B cell (primary cell): ENCODE data around the gene PNPLA1. TPM values are rescaled to one million over a fixed set of nuclear protein-coding genes. Genes with fewer than 3 reads are reported as not detected.

Experiments
- ATAC-seq: fragments of 200-7000 bp; cut with Tn5 transposase; one replicate; pipeline ENCODE4 v1.10.0; 2021; ENCODE audit warnings: low read depth, mild to moderate bottlenecking, moderate number of reproducible peaks, moderate library complexity
- CTCF ChIA-PET: fragments of 350-600 bp; sonication (Branson Sonifier 250); formaldehyde crosslinking; loops from one replicate; lab custom pipeline; 2021; ENCODE audit warnings: antibody characterized with exemption, inconsistent platforms; lab: Charles Lee
- POLR2A ChIA-PET: fragments of 350-600 bp; sonication (Branson Sonifier 250); formaldehyde crosslinking; loops from one replicate; lab custom pipeline; 2021; ENCODE audit warnings: antibody characterized with exemption; lab: Charles Lee
- DNase-seq: peaks from one replicate; pipeline ENCODE4 v3.0.0; 2013
- H2AFZ ChIP-seq: 2 replicates; pipeline ENCODE4 v1.6.1; 2012; ENCODE audit warnings: mild to moderate bottlenecking, low read depth, low read length; ENCODE audit not compliant: insufficient read depth, poor library complexity, severe bottlenecking
- H3K27ac ChIP-seq, 2 donors: 1 replicate in 1 of 2; 2 replicates in 1 of 2; pipeline ENCODE4 v1.5.1; 2012 to 2013; ENCODE audit warnings: low read length in 2 of 2, mild to moderate bottlenecking in 2 of 2, moderate library complexity in 1 of 2
- H3K27me3 ChIP-seq, 4 experiments: fragments of 200-600 bp in 1 of 4; sonication (generic) in 1 of 4; replicated peaks in 1 of 4; 1 replicate in 2 of 4; 2 replicates in 2 of 4; pipeline versions ENCODE4 v1.6.1 to v1.7.0; 2013 to 2016; ENCODE audit warnings: low read length in 3 of 4, mild to moderate bottlenecking in 2 of 4, mixed read lengths in 1 of 4, moderate library complexity in 1 of 4; ENCODE audit not compliant: insufficient read depth in 4 of 4, control insufficient read depth in 3 of 4; ENCODE audit errors: control extremely low read depth in 1 of 4
- H3K36me3 ChIP-seq, 2 experiments: replicated peaks in 1 of 2; 1 replicate in 1 of 2; 2 replicates in 1 of 2; pipeline versions ENCODE4 v1.6.1 to v1.7.1; 2013; ENCODE audit warnings: low read length in 1 of 2; ENCODE audit not compliant: insufficient read depth in 2 of 2, control insufficient read depth in 1 of 2; ENCODE audit errors: control extremely low read depth in 1 of 2, extremely low read depth in 1 of 2
- H3K4me1 ChIP-seq, 2 donors: fragments of 200-600 bp in 1 of 2; sonication (generic) in 1 of 2; 1 replicate in 1 of 2; 2 replicates in 1 of 2; pipeline versions ENCODE4 v1.5.1 to v1.6.1; 2013 to 2017; ENCODE audit warnings: low read length in 2 of 2; ENCODE audit not compliant: control insufficient read depth in 2 of 2, insufficient read depth in 2 of 2
- H3K4me2 ChIP-seq: replicated peaks from 2 replicates; pipeline ENCODE3; 2012; ENCODE audit warnings: mild to moderate bottlenecking, low read depth, low read length; ENCODE audit not compliant: poor library complexity, severe bottlenecking
- H3K4me3 ChIP-seq, 5 experiments: fragments of 200-600 bp in 1 of 5; sonication (generic) in 1 of 5; 1 replicate in 3 of 5; 2 replicates in 2 of 5; pipeline versions ENCODE4 v1.5.1 to v1.7.0; 2011 to 2016; ENCODE audit warnings: low read length in 4 of 5, mild to moderate bottlenecking in 4 of 5, low read depth in 2 of 5, control low read depth in 1 of 5, moderate library complexity in 1 of 5; ENCODE audit not compliant: insufficient read depth in 1 of 5; ENCODE audit errors: control extremely low read depth in 1 of 5, extremely low read depth in 1 of 5
- H3K79me2 ChIP-seq: fragments of 200-600 bp; sonication (generic); one replicate; pipeline ENCODE4 v1.6.0; 2016; ENCODE audit warnings: low read length; ENCODE audit not compliant: control insufficient read depth, insufficient read depth
- H3K9ac ChIP-seq: fragments of 200-600 bp; sonication (generic); 2 replicates; pipeline ENCODE4 v1.6.1; 2017; ENCODE audit warnings: mild to moderate bottlenecking, low read length, moderate library complexity
- H3K9me3 ChIP-seq, 3 donors: one replicate each; pipeline versions ENCODE4 v1.6.1 to v1.7.1; 2013; ENCODE audit warnings: low read length in 2 of 3; ENCODE audit not compliant: control insufficient read depth in 2 of 3, insufficient read depth in 1 of 3; ENCODE audit errors: control extremely low read depth in 1 of 3
- H4K20me1 ChIP-seq: 2 replicates; pipeline ENCODE4 v1.6.0; 2012; ENCODE audit warnings: mild to moderate bottlenecking, low read length; ENCODE audit not compliant: insufficient read depth, control insufficient read depth, poor library complexity, severe bottlenecking
- H3K27ac Mint-ChIP-seq: one replicate; pipeline ENCODE4 v1.8.0; 2021; ENCODE audit warnings: mixed read lengths
- H3K27me3 Mint-ChIP-seq: one replicate; pipeline ENCODE4 v1.8.0; 2021; ENCODE audit warnings: mixed read lengths
- H3K4me1 Mint-ChIP-seq: one replicate; pipeline ENCODE4 v1.8.0; 2021; ENCODE audit warnings: mixed read lengths
- H3K4me3 Mint-ChIP-seq: one replicate; pipeline ENCODE4 v1.8.0; 2021; ENCODE audit warnings: mixed read lengths
- H3K9me3 Mint-ChIP-seq: one replicate; pipeline ENCODE4 v1.8.0; 2022; ENCODE audit warnings: mixed read lengths; ENCODE audit not compliant: insufficient read depth
- CTCF ChIP-seq: fragments of 200-600 bp; IDR thresholded peaks from one replicate; pipeline ENCODE4 v1.8.0; 2022; ENCODE audit warnings: antibody characterized with exemption, mild to moderate bottlenecking
- EZH2 ChIP-seq: IDR thresholded peaks from 2 replicates; pipeline ENCODE4 v1.6.1; 2012; ENCODE audit warnings: borderline replicate concordance, low read depth, mild to moderate bottlenecking, moderate library complexity, low read length; ENCODE audit not compliant: insufficient read depth, poor library complexity, severe bottlenecking
- WGBS: methylation state at CpG from one replicate; pipeline ENCODE4 v1.1.5; 2013; ENCODE audit warnings: missing lambda C conversion rate; ENCODE audit not compliant: insufficient coverage; 5-methylcytosine and 5-hydroxymethylcytosine counted together
- intact Hi-C: fragments of 100-400 bp; cut with micrococcal nuclease; formaldehyde crosslinking; loops from one replicate; pipeline ENCODE4 v1.10.0; 2022
- polyA plus RNA-seq: library from polyadenylated mRNA; depleted of rRNA; stranded (reverse); fragments of >200 nt; gene quantifications from 2 replicates; pipeline ENCODE4 v1.2.3, GENCODE V29; 2012
- total RNA-seq, 2 donors: library from RNA; stranded (reverse); fragments of 120-200 nt in 1 of 2; gene quantifications; 1 replicate in 1 of 2; 2 replicates in 1 of 2; pipeline versions ENCODE4 v1.2.3 to v1.2.4, GENCODE V29; 2013 to 2022

The PNPLA1 gene
- total and polyA plus RNA-seq, 2 donors (not counting 1 experiment from before 2014, with no cell fraction given): 0.12 TPM; not detected in 1

- Histone ChIP-seq H3K79me2 (no peaks in the 10 kb centered on the region), H3K27me3 (peaks cover 0 to 3% (median 0%) of the 10 kb centered on the region in 4 experiments), H4K20me1 (no peaks in the 10 kb centered on the region), H3K9ac (no peak overlapping the region), H3K9me3 (no peaks in the 10 kb centered on the region), H2AFZ (no peak overlapping the region), H3K36me3 (no peaks in the 10 kb centered on the region), H3K4me1 (no peaks in the 10 kb centered on the region), H3K4me2 (no peak overlapping the region), H3K27ac (no peak overlapping the region), H3K4me3 (no peak overlapping the region)
- Mint-ChIP-seq H3K27me3 (peaks cover 5% of the 10 kb centered on the region), H3K9me3 (no peaks in the 10 kb centered on the region), H3K27ac (no peak overlapping the region), H3K4me3 (no peak overlapping the region), H3K4me1 (peaks cover 2% of the 10 kb centered on the region)
- ChIA-PET POLR2A (no interaction called here), CTCF (interaction anchor here (1.6 kb wide), 1 partner anchor 20 kb away, joined by 4 read pairs; no protein-coding TSS in a partner anchor)
- no peak for ATAC-seq
- 100% methylated on average over 3 of the region's 3 CpGs for WGBS
- no peak for TF ChIP-seq EZH2
- no peak for TF ChIP-seq CTCF
- intact Hi-C loops: no loop called here
- DNase-seq: no peak
These were observed 52.7 kb downstream of the PNPLA1 start for GRCh38 chr6:36322591-36322990.

- Histone ChIP-seq H3K9ac (no peak overlapping the region), H3K27ac (no peak overlapping the region), H4K20me1 (no peaks in the 10 kb centered on the region), H2AFZ (no peak overlapping the region), H3K4me1 (no peaks in the 10 kb centered on the region), H3K27me3 (peaks cover 0 to 3% (median 0%) of the 10 kb centered on the region in 4 experiments), H3K79me2 (no peaks in the 10 kb centered on the region), H3K9me3 (no peaks in the 10 kb centered on the region), H3K4me2 (no peak overlapping the region), H3K36me3 (no peaks in the 10 kb centered on the region), H3K4me3 (no peak overlapping the region)
- Mint-ChIP-seq H3K27me3 (peaks cover 5% of the 10 kb centered on the region), H3K4me1 (peaks cover 2% of the 10 kb centered on the region), H3K27ac (no peak overlapping the region), H3K4me3 (no peak overlapping the region), H3K9me3 (no peaks in the 10 kb centered on the region)
- ATAC-seq (no peak), DNase-seq (no peak)
- CTCF ChIA-PET: interaction anchor here (0.8 kb wide), 1 partner anchor 21 kb away, joined by 3 read pairs; no protein-coding TSS in a partner anchor
- intact Hi-C loops: no loop called here
- TF ChIP-seq CTCF (no peak), EZH2 (no peak)
- 93% methylated on average over 7 of the region's 8 CpGs for WGBS
- POLR2A ChIA-PET: no interaction called here
These were observed 53.2 kb downstream of the PNPLA1 start for GRCh38 chr6:36323062-36323461.
